ENCODE results near the gene SRMS. TPM values are rescaled to one million over a fixed set of nuclear protein-coding genes. Genes with fewer than 3 reads are reported as not detected.

The SRMS gene
- total RNA-seq, 4 donors from 2014 or later = not detected

GRCh38 chr20:63497138-63497945, 50.2 kb downstream of the SRMS start:
- H3K36me3 ChIP-seq = no peaks in the 10 kb centered on the region
- peaks cover 9 to 17% of the 10 kb centered on the region in 2 donors for H3K27me3 ChIP-seq
- H3K4me3 ChIP-seq = no peak overlapping the region
- no peaks in the 10 kb centered on the region for H3K9me3 ChIP-seq
- peaks cover 0 to 10% of the 10 kb centered on the region in 2 donors for H3K4me1 ChIP-seq
- no peak for DNase-seq
- H3K27ac ChIP-seq = no peak overlapping the region
- intact Hi-C loops (cut with DNase I; ENCODE audit: low total_unique reads) = no loop called here
- TF ChIP-seq, protein P1, sequence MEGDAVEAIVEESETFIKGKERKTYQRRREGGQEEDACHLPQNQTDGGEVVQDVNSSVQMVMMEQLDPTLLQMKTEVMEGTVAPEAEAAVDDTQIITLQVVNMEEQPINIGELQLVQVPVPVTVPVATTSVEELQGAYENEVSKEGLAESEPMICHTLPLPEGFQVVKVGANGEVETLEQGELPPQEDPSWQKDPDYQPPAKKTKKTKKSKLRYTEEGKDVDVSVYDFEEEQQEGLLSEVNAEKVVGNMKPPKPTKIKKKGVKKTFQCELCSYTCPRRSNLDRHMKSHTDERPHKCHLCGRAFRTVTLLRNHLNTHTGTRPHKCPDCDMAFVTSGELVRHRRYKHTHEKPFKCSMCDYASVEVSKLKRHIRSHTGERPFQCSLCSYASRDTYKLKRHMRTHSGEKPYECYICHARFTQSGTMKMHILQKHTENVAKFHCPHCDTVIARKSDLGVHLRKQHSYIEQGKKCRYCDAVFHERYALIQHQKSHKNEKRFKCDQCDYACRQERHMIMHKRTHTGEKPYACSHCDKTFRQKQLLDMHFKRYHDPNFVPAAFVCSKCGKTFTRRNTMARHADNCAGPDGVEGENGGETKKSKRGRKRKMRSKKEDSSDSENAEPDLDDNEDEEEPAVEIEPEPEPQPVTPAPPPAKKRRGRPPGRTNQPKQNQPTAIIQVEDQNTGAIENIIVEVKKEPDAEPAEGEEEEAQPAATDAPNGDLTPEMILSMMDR (IDR thresholded peaks at IDR 0.05) = no peak
- TF ChIP-seq POLR2A (IDR thresholded peaks at IDR 0.05) = no peak

DNA sequence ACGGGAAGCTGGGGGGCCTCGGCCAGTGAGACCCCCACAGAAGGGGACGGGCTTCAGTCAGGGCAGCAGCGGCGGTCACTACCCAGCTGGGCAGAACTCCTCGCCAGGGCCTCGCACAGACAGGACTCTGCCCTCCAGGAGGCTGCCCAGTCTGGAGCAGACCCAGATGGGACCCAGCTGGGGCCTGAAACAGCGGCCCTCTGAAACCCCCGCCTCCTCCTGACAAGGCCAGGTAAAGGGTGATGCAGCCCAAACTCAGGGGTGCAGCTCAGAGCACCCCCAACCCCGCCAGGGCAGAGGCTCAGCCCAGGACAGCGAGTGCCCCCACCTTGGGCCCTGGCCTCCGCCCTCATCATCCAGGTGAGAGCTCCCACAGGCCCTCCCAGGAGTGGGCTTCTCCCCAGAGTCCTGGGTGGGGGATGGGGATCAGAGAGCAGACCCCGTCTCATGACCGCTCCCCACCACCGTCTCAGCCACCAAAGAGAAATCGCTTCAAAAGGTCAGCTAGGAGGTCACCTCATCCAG, 50.9 kb downstream of the SRMS start:
- TF ChIP-seq, protein P1 (IDR thresholded peaks at IDR 0.05) = no peak
- TF ChIP-seq POLR2A (IDR thresholded peaks at IDR 0.05) = no peak
- peaks cover 0 to 10% of the 10 kb centered on the region in 2 donors for H3K4me1 ChIP-seq
- peaks cover 9 to 17% of the 10 kb centered on the region in 2 donors for H3K27me3 ChIP-seq
- H3K27ac ChIP-seq = no peak overlapping the region
- H3K4me3 ChIP-seq = peak overlapping the region in 1 of 2 donors; percentile 17
- H3K36me3 ChIP-seq = no peaks in the 10 kb centered on the region
- no peaks in the 10 kb centered on the region for H3K9me3 ChIP-seq
- intact Hi-C loops (cut with DNase I; ENCODE audit: low total_unique reads) = no loop called here
- no peak for DNase-seq

- peak; percentile 51 to 58 for DNase-seq
- peak overlapping the region in 1 of 2 donors; percentile 17 for H3K4me3 ChIP-seq
- intact Hi-C loops (cut with DNase I; ENCODE audit: low total_unique reads) = no loop called here
Observed at GRCh38 chr20:63495741-63496595, 51.6 kb downstream of the SRMS start.

DNA sequence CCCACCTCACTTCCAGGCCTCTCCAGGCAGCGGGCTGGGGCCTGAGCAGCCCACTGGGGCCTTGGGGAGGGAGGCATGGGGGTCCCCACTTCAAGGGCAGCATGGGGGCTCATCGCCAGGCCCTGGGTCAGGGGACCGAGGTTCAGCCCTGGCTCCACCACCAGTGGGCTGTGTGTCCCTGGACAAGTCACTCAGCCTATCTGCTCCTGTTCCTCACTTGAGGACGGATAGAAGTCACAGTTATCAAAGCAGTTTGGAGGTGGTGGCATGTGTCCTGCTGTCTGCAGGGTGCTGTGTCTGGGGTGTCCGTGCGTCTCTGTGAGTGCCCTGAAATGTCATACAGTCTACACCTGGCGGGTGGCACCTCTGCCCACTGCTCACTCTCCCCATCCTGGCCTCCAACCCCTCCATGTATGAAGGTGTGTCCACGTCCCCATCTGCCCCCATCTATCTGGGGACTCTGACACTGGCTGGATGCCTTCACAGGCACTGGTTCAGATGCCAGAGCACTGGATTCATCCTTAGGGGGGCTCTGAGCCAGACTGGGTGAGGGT, 52.3 kb downstream of the SRMS start:
- TF ChIP-seq POLR2A (IDR thresholded peaks at IDR 0.05) = no peak
- Histone ChIP-seq H3K4me1 (peaks cover 0 to 10% of the 10 kb centered on the region in 2 donors), H3K27me3 (peaks cover 9 to 16% of the 10 kb centered on the region in 2 donors), H3K9me3 (no peaks in the 10 kb centered on the region), H3K36me3 (no peaks in the 10 kb centered on the region), H3K4me3 (no peak overlapping the region), H3K27ac (no peak overlapping the region)
- intact Hi-C loops (cut with DNase I; ENCODE audit: low total_unique reads) = no loop called here
- DNase-seq = no peak

More at GRCh38 chr20:63495741-63496595, 51.6 kb downstream of the SRMS start:
- peaks cover 9 to 17% of the 10 kb centered on the region in 2 donors for H3K27me3 ChIP-seq
- TF ChIP-seq POLR2A (IDR thresholded peaks at IDR 0.05) = no peak
- TF ChIP-seq, protein P1 (IDR thresholded peaks at IDR 0.05) = peak; percentile 77 to 90 (median 80)
- peaks cover 0 to 10% of the 10 kb centered on the region in 2 donors for H3K4me1 ChIP-seq
- no peaks in the 10 kb centered on the region for H3K36me3 ChIP-seq
- no peaks in the 10 kb centered on the region for H3K9me3 ChIP-seq
- H3K27ac ChIP-seq = no peak overlapping the region

DNA sequence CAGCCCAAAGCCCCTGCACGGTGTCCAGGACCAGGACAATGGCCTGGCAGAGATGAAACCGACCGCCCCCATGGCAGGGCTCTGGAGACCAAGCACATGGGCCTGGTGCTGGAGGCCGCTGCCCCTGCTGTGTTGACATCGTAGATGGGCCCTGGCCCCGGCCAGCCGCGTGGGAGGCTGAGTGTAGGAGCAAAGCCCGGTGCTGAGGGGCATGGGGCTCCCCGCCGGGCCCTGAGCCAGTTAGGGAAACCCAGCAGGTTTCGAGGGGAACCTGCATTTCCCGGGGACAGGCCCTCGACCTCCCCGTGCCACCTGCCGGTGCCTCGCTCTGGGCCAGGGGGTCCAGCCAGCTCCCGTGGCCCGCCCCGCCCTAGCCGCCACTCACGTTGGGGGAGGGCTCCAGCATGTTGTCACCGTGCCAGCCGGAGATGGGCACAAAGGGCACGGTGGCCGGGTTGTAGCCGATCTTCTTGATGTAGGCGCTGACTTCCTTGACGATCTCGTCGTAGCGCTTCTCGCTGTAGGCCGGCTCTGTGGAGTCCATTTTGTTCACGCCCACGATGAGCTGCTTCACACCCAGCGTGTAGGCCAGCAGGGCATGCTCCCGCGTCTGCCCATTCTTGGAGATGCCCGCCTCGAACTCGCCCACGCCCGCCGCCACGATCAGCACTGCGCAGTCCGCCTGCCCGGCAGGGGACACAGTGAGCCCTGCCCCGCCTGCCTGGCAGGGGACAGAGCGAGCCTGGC, 53.0 kb downstream of the SRMS start:
- Histone ChIP-seq H3K4me3 (no peak overlapping the region), H3K9me3 (no peaks in the 10 kb centered on the region), H3K27me3 (peaks cover 9 to 16% of the 10 kb centered on the region in 2 donors), H3K4me1 (peaks cover 0 to 8% of the 10 kb centered on the region in 2 donors), H3K36me3 (no peaks in the 10 kb centered on the region), H3K27ac (no peak overlapping the region)
- intact Hi-C loops (cut with DNase I; ENCODE audit: low total_unique reads) = no loop called here
- no peak for DNase-seq
- TF ChIP-seq, protein P1 (IDR thresholded peaks at IDR 0.05) = no peak
- no peak for TF ChIP-seq POLR2A (IDR thresholded peaks at IDR 0.05)
